Nephron progenitor cell (in vitro differentiated cells): ENCODE measurements around the gene MLANA.

Source experiments
- DNase-seq: peaks from one replicate; pipeline ENCODE4 v3.0.0; 2021
- H3K27ac Mint-ChIP-seq: 2 replicates; pipeline ENCODE4 v1.8.0; 2021; ENCODE audit warnings: mild to moderate bottlenecking, moderate library complexity, mixed read lengths
- H3K27me3 Mint-ChIP-seq: 2 replicates; pipeline ENCODE4 v1.8.0; 2021; ENCODE audit warnings: mild to moderate bottlenecking, low read depth, mixed read lengths; ENCODE audit not compliant: poor library complexity
- H3K36me3 Mint-ChIP-seq: 2 replicates; pipeline ENCODE4 v1.8.0; 2021; ENCODE audit warnings: low read depth, mixed read lengths
- H3K4me1 Mint-ChIP-seq: 2 replicates; pipeline ENCODE4 v1.8.0; 2021; ENCODE audit warnings: mixed read lengths
- H3K4me3 Mint-ChIP-seq: 2 replicates; pipeline ENCODE4 v1.8.0; 2021; ENCODE audit warnings: mild to moderate bottlenecking, moderate library complexity, mixed read lengths
- H3K9me3 Mint-ChIP-seq: 2 replicates; pipeline ENCODE4 v1.8.0; 2021; ENCODE audit warnings: mild to moderate bottlenecking, moderate library complexity, mixed read lengths
- CTCF ChIP-seq: fragments of 200-600 bp; sonication (generic); IDR thresholded peaks from 2 replicates; pipeline ENCODE4 v1.5.0; 2021; ENCODE audit warnings: antibody characterized with exemption

The MLANA gene

GRCh38 chr9:5958273-5958672, 67.6 kb downstream of the MLANA start:
- Mint-ChIP-seq H3K4me1 (no peaks in the 10 kb centered on the region), H3K4me3 (no peak overlapping the region), H3K27me3 (no peaks in the 10 kb centered on the region), H3K27ac (peak overlapping the region; percentile 31), H3K36me3 (no peaks in the 10 kb centered on the region), H3K9me3 (no peaks in the 10 kb centered on the region)
- DNase-seq, result no peak
- TF ChIP-seq CTCF, result no peak
